Measurements from ENCODE around the gene C1QTNF12.

DNA sequence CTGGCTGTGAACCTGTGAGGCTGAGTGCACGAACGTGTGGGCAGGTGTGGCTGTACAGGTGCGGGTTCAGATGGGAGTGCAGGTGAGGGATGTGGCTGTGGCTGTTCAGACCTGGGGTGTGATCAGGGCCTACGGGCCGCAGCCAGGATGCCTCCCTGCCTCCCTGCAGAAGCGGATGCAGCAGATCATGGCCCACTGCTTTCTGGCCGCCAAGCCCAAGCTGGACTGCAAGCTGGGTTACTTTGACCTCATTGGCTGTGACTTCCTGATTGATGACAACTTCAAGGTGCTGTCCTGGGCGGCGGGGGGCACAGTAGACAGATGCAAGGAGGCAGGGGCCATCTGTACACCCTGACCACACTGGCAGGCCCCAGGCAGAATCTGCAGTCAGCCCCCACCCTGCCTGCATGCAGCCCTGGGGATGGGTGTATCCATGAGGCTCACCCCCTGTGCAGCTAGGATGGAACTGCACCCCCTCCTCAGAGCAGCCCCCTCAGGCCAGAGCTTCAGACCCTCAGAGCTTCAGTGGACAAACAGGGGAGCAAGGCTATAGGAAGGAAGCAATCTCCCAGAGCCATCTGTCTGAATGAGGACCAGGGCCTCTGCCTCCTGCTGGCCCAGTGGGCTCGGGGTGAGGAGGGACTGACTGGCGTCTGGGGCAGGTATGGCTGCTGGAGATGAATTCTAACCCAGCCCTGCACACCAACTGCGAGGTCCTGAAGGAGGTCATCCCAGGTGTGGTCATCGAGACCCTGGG is 49.9 kb downstream of the C1QTNF12 start:
- TF ChIP-seq, protein P1, sequence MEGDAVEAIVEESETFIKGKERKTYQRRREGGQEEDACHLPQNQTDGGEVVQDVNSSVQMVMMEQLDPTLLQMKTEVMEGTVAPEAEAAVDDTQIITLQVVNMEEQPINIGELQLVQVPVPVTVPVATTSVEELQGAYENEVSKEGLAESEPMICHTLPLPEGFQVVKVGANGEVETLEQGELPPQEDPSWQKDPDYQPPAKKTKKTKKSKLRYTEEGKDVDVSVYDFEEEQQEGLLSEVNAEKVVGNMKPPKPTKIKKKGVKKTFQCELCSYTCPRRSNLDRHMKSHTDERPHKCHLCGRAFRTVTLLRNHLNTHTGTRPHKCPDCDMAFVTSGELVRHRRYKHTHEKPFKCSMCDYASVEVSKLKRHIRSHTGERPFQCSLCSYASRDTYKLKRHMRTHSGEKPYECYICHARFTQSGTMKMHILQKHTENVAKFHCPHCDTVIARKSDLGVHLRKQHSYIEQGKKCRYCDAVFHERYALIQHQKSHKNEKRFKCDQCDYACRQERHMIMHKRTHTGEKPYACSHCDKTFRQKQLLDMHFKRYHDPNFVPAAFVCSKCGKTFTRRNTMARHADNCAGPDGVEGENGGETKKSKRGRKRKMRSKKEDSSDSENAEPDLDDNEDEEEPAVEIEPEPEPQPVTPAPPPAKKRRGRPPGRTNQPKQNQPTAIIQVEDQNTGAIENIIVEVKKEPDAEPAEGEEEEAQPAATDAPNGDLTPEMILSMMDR (conservative IDR thresholded peaks at IDR 0.05; ENCODE audit: low read length): no peak
- TF ChIP-seq EZH2phosphoT487 (IDR thresholded peaks at IDR 0.05; ENCODE audit: borderline replicate concordance, low read depth, low read length): no peak

Measured in OCI-LY7 (cell line).